DMS114 treated with DMSO at 0.1 percent for 48 hours (cell line): Measurements from ENCODE around the gene SLCO1A2.

Experiments
- DNase-seq: peaks from one replicate; lab custom pipeline; 2025; ENCODE audit not compliant: unreplicated experiment; lab: John Stamatoyannopoulos, UW

The SLCO1A2 gene

GRCh38 chr12:21330682-21331253 lies 3.9 kb downstream of the SLCO1A2 start:
- peak; percentile 6 for DNase-seq

GRCh38 chr12:21328578-21328977 lies 6.1 kb downstream of the SLCO1A2 start:
- no peak for DNase-seq

GRCh38 chr12:21324551-21324950 lies 10.2 kb downstream of the SLCO1A2 start:
- no peak for DNase-seq

- DNase-seq, result no peak
Measured at GRCh38 chr12:21323736-21324135, 11.0 kb downstream of the SLCO1A2 start.

- DNase-seq, result no peak
Measured at GRCh38 chr12:21308785-21309184, 25.9 kb downstream of the SLCO1A2 start.

- DNase-seq, result no peak
Measured at GRCh38 chr12:21305661-21306060, 29.1 kb downstream of the SLCO1A2 start.

- no peak for DNase-seq
Measured at GRCh38 chr12:21300632-21301031, 34.1 kb downstream of the SLCO1A2 start.

- peak; percentile 16 for DNase-seq
Measured at GRCh38 chr12:21296751-21297406, 37.8 kb downstream of the SLCO1A2 start.

GRCh38 chr12:21296348-21296747 lies 38.4 kb downstream of the SLCO1A2 start:
- DNase-seq, result no peak

- no peak for DNase-seq
Measured at GRCh38 chr12:21294176-21294575, 40.5 kb downstream of the SLCO1A2 start.

- no peak for DNase-seq
Measured at GRCh38 chr12:21292111-21292510, 42.6 kb downstream of the SLCO1A2 start.

- no peak for DNase-seq
Measured at GRCh38 chr12:21289698-21290097, 45.0 kb downstream of the SLCO1A2 start.

- DNase-seq, result no peak
Measured at GRCh38 chr12:21276826-21277225, 57.9 kb downstream of the SLCO1A2 start.

- DNase-seq, result no peak
Measured at GRCh38 chr12:21265932-21266331, 68.8 kb downstream of the SLCO1A2 start.

GRCh38 chr12:21264232-21264631 lies 70.5 kb downstream of the SLCO1A2 start:
- DNase-seq, result no peak

- no peak for DNase-seq
Measured at GRCh38 chr12:21257172-21257571, 77.5 kb downstream of the SLCO1A2 start.

GRCh38 chr12:21252070-21252469 lies 82.6 kb downstream of the SLCO1A2 start:
- DNase-seq, result no peak

- peak; percentile 26 for DNase-seq
Measured at GRCh38 chr12:21248679-21249078, 86.0 kb downstream of the SLCO1A2 start.

- DNase-seq, result no peak
Measured at GRCh38 chr12:21239866-21240265, 94.9 kb downstream of the SLCO1A2 start.

GRCh38 chr12:21234395-21234794 lies 100.3 kb downstream of the SLCO1A2 start:
- no peak for DNase-seq

GRCh38 chr12:21223930-21224329 lies 110.8 kb downstream of the SLCO1A2 start:
- no peak for DNase-seq

GRCh38 chr12:21221778-21222177 lies 112.9 kb downstream of the SLCO1A2 start:
- DNase-seq, result no peak

GRCh38 chr12:21221072-21221471 lies 113.6 kb downstream of the SLCO1A2 start:
- DNase-seq, result no peak
